ENCODE results near the gene ZNF212. TPM values are rescaled to one million over a fixed set of nuclear protein-coding genes. Genes with fewer than 3 reads are reported as not detected.

Gene ZNF212
- total RNA-seq, 1 donor from 2014 or later: 8.8 TPM

DNA sequence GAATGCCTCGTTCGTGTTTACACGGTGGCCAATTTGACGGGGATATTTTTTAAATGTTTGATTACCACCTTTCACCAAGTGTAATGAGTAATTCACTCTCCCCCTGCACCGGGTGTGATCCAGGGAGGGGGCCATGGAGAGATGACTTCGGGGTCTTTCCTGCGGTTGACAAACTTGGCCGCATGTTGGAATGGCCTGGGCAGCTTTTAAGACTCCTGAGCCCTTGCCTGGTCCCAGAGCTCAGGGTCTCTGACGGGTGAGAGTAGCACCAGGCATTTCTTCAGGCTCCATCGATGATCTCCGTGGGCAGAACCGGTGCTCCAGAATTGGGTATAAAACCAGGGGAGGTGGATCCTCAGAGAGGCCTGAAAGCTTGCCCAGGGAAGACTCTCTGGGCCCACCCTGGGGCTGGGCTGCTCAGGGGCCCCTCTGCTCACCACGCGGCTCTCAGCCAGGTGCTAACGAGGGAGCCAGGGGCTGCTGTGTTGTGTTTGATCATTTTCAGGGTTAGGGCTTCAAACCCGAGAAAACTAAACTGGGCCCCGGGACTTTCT lies 43.2 kb upstream of the ZNF212 start:
- no peak for DNase-seq (ENCODE audit: extremely low spot score in 2 of 2)
- Histone ChIP-seq H3K4me3 (peak overlapping the region; percentile 80 to 99), H3K27ac (peak overlapping the region; percentile 90), H3K4me1 (peaks cover 26% of the 10 kb centered on the region), H3K9me3 (no peaks in the 10 kb centered on the region), H3K27me3 (no peaks in the 10 kb centered on the region), H3K36me3 (peaks cover 0 to 28% of the 10 kb centered on the region in 2 donors)
- TF ChIP-seq, protein P1, sequence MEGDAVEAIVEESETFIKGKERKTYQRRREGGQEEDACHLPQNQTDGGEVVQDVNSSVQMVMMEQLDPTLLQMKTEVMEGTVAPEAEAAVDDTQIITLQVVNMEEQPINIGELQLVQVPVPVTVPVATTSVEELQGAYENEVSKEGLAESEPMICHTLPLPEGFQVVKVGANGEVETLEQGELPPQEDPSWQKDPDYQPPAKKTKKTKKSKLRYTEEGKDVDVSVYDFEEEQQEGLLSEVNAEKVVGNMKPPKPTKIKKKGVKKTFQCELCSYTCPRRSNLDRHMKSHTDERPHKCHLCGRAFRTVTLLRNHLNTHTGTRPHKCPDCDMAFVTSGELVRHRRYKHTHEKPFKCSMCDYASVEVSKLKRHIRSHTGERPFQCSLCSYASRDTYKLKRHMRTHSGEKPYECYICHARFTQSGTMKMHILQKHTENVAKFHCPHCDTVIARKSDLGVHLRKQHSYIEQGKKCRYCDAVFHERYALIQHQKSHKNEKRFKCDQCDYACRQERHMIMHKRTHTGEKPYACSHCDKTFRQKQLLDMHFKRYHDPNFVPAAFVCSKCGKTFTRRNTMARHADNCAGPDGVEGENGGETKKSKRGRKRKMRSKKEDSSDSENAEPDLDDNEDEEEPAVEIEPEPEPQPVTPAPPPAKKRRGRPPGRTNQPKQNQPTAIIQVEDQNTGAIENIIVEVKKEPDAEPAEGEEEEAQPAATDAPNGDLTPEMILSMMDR (IDR thresholded peaks at IDR 0.05): no peak
- no peak for TF ChIP-seq POLR2A (IDR thresholded peaks at IDR 0.05)
- no peak for TF ChIP-seq POLR2AphosphoS5 (IDR thresholded peaks at IDR 0.05; ENCODE audit: insufficient read depth in 1 of 2, low read depth in 1 of 2)
- intact Hi-C loops (cut with DNase I): no loop called here

DNA sequence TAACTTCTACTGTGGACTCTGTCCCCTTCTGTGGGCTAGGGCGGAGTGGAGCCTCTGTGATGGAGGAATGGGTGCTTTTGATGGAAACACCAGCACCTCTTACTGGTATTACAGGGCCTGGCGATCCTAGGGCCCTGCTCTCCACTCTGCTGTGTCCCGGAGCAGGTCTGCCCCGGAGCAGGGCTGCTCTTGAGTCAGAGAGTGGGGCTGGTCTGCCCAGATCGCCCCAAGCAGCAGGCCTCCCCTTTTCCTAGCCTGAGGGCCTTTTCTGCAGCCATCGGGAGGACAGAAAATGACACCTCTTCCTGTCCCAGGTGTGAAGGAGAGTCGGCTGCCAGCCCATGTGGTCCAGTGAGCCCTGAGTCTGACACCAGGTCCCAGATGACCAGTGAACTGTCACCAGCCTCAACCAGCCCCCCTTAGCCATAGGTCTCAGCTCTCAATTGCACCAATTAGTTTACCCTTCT lies 42.7 kb upstream of the ZNF212 start:
- H3K27ac ChIP-seq: peak overlapping the region; percentile 90
- TF ChIP-seq POLR2A (IDR thresholded peaks at IDR 0.05) (no peak), POLR2AphosphoS5 (IDR thresholded peaks at IDR 0.05; ENCODE audit: insufficient read depth in 1 of 2, low read depth in 1 of 2) (no peak)
- TF ChIP-seq, protein P1 (IDR thresholded peaks at IDR 0.05): no peak
- H3K4me1 ChIP-seq: peaks cover 26% of the 10 kb centered on the region
- no peaks in the 10 kb centered on the region for H3K27me3 ChIP-seq
- no peaks in the 10 kb centered on the region for H3K9me3 ChIP-seq
- H3K36me3 ChIP-seq: peaks cover 0 to 34% of the 10 kb centered on the region in 2 donors
- H3K4me3 ChIP-seq: peak overlapping the region; percentile 80 to 99
- DNase-seq (ENCODE audit: extremely low spot score in 2 of 2): no peak
- intact Hi-C loops (cut with DNase I): no loop called here

DNA sequence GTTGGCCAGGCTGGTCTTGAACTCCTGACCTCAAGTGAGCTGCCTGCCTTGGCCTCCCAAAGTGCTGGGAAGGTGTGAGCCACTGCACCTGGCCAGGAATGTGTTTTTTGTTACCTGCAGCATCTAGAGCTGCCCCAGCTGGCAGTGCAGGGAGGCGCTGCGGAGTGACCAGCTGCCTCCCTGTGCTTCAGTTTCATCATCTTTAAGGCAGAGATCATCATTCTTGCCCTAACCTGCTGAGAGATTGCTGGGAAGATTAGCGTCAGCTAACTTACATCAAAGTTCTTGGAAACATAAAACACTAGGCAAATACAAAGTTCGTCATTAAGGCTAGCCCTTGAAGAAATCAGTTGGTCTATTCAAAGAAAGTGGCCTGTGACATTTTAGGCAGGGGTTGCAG lies 41.8 kb upstream of the ZNF212 start:
- H3K4me3 ChIP-seq: no peak overlapping the region

DNA sequence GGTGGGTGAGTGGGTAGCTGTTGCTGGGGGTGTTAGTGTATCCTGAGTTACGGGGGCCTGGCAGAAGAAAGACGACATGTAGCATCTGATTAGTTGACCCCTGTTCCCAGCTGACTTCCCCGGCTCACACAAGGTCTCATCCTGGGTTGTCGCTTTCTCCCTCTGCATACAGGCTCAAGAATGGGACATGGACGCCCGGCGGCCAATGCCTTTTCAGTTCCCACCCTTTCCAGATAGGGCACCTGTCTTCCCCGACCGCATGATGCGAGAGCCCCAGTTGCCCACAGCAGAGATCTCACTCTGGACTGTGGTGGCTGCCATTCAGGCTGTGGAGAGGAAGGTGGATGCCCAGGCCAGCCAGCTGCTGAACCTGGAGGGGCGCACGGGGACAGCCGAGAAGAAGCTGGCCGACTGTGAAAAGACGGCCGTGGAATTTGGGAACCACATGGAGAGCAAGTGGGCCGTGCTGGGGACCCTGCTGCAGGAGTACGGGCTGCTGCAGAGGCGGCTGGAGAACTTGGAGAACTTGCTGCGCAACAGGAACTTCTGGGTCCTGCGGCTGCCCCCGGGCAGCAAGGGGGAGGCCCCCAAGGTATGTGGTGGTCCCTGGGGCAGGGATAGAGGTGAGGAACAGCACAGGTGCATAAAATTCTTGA lies 41.2 kb upstream of the ZNF212 start:
- H3K36me3 ChIP-seq: peaks cover 0 to 49% of the 10 kb centered on the region in 2 donors

More for the DNA sequence above, 41.8 kb upstream of the ZNF212 start:
- Histone ChIP-seq H3K4me1 (peaks cover 26% of the 10 kb centered on the region), H3K27ac (no peak overlapping the region), H3K9me3 (no peaks in the 10 kb centered on the region), H3K27me3 (no peaks in the 10 kb centered on the region), H3K36me3 (peaks cover 0 to 43% of the 10 kb centered on the region in 2 donors)
- intact Hi-C loops (cut with DNase I): no loop called here
- no peak for DNase-seq (ENCODE audit: extremely low spot score in 2 of 2)
- TF ChIP-seq, protein P1 (IDR thresholded peaks at IDR 0.05): no peak
- no peak for TF ChIP-seq POLR2A (IDR thresholded peaks at IDR 0.05)
- TF ChIP-seq POLR2AphosphoS5 (IDR thresholded peaks at IDR 0.05; ENCODE audit: insufficient read depth in 1 of 2, low read depth in 1 of 2): no peak

More for the DNA sequence above, 41.2 kb upstream of the ZNF212 start:
- no peaks in the 10 kb centered on the region for H3K27me3 ChIP-seq
- DNase-seq (ENCODE audit: extremely low spot score in 2 of 2): no peak
- H3K4me3 ChIP-seq: no peak overlapping the region
- intact Hi-C loops (cut with DNase I): no loop called here
- no peak overlapping the region for H3K27ac ChIP-seq
- TF ChIP-seq POLR2AphosphoS5 (IDR thresholded peaks at IDR 0.05; ENCODE audit: insufficient read depth in 1 of 2, low read depth in 1 of 2) (no peak), POLR2A (IDR thresholded peaks at IDR 0.05) (no peak)
- TF ChIP-seq, protein P1 (IDR thresholded peaks at IDR 0.05): no peak
- H3K4me1 ChIP-seq: peaks cover 26% of the 10 kb centered on the region
- no peaks in the 10 kb centered on the region for H3K9me3 ChIP-seq
